Glutamatergic neuron (in vitro differentiated cells): ENCODE data around the gene TMEM53. TPM values are rescaled to one million over a fixed set of nuclear protein-coding genes. Genes with fewer than 3 reads are reported as not detected.

Source experiments
- DNase-seq: peaks from one replicate; pipeline ENCODE4 v3.0.0; 2022
- H3K27ac Mint-ChIP-seq: one replicate; pipeline ENCODE4 v1.8.0; 2020; ENCODE audit warnings: mild to moderate bottlenecking, mixed read lengths, inconsistent platforms; ENCODE audit not compliant: unreplicated experiment
- H3K27me3 Mint-ChIP-seq: one replicate; pipeline ENCODE4 v1.8.0; 2020; ENCODE audit warnings: mild to moderate bottlenecking, moderate library complexity, mixed read lengths, inconsistent platforms; ENCODE audit not compliant: unreplicated experiment
- H3K36me3 Mint-ChIP-seq: one replicate; pipeline ENCODE4 v1.8.0; 2020; ENCODE audit warnings: mild to moderate bottlenecking, mixed read lengths, inconsistent platforms; ENCODE audit not compliant: unreplicated experiment
- H3K4me1 Mint-ChIP-seq: one replicate; pipeline ENCODE4 v1.8.0; 2020; ENCODE audit warnings: mild to moderate bottlenecking, low read depth, mixed read lengths, inconsistent platforms; ENCODE audit not compliant: unreplicated experiment
- H3K4me3 Mint-ChIP-seq: one replicate; pipeline ENCODE4 v1.8.0; 2020; ENCODE audit warnings: mild to moderate bottlenecking, mixed read lengths, inconsistent platforms; ENCODE audit not compliant: unreplicated experiment
- H3K9me3 Mint-ChIP-seq: one replicate; pipeline ENCODE4 v1.8.0; 2020; ENCODE audit warnings: mild to moderate bottlenecking, moderate library complexity, mixed read lengths, inconsistent platforms; ENCODE audit not compliant: unreplicated experiment
- total RNA-seq: library from RNA; stranded (reverse); fragmentation: NEBNext Ultra II Directional; extraction: Animal tissue kit (Norgen Biotek cat#: 25700); gene quantifications from one replicate; pipeline ENCODE4 v1.2.1, GENCODE V29; 2021; ENCODE audit not compliant: unreplicated experiment
- TF ChIP-seq, protein P1 (sequence below): fragments of 200-600 bp; sonication (generic); IDR thresholded peaks from one replicate; pipeline ENCODE4 v1.5.0; 2021; ENCODE audit not compliant: partially characterized antibody, unreplicated experiment

The TMEM53 gene
- total RNA-seq, 1 donor from 2014 or later, result 10.1 TPM

DNA sequence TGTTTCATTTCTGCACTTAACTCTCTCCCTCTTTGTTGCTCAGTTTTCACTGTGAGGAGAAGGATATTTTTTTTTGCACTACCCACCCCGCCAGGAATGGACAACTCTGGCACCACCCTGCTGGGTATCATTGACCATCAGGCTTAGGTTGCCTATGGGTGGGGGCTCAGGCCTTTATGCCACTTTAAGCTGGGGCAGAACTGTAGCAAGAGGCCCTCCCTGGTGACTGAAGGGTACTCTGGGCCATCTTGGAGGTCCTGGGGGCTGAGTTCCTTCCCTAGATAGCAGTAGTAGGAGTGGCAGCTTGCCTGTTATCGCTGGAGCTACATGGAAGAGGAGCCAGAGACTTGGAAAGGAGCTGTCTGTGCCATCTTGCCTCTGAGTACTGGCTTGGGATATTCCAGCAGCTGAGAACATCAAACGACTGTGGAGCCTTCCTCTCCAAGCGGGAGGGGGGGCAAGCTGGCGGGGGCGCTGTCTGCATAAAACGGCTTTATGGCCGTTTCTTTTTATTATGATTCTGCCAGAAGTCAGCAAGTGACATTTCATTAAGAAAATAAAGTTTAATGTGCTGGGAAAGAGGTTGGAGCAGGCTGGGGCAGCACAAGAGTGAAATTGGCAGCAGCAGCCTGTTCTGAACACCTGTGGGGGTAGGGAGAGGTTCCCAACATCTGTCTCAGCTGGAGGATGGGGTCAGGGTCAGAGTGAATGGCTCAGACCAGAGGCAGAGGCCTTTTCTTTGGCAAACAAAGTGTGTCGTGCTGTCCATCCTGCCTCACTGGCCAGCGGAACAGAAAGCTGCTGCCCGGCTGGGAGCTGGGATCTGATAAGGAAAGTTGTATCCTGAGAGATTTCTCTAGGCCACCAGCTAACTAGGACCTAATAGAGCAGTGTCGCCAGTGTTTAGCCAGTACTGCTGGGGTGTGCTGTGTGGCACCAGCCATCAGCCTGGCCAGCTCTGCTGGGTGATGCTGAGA lies 32.9 kb downstream of the TMEM53 start:
- peak overlapping the region; percentile 64 for H3K4me3 Mint-ChIP-seq

DNA sequence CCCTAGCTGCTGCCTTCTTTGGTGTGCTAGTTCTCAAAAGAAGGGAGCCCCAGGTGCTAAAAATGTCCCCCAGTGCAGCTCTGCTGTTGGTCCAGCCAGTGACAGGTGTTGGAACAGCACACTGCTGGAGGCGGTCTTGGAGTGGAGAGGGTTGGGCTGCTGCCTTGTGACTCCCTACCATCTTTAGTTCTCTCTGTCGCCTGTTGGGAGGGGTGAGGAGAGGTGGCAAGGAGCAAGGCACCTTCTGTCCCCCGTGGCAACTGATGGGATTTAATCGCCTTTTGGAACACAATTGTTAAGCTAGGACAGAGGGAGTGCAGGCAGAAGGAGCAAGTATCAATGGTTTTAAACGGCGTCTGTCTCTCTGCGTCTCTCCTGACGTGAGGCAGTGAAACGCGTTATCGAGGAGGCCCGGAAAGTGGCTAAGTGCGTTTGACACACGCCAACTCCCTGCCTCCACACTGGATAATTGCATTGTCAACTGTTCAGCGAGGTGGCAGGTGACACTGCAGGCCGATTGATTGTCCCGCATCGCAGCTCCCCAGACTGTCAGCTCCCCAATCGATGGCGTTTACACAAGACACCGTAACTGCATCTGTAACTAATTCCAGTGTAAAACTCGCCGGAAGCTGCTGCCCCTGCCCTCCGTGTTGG lies 34.0 kb downstream of the TMEM53 start:
- Mint-ChIP-seq H3K27ac (peak overlapping the region; percentile 83), H3K4me1 (peaks cover 74% of the 10 kb centered on the region), H3K4me3 (peak overlapping the region; percentile 30), H3K36me3 (peaks cover 5% of the 10 kb centered on the region), H3K27me3 (peaks cover 19% of the 10 kb centered on the region), H3K9me3 (peaks cover 16% of the 10 kb centered on the region)
- TF ChIP-seq, protein P1, sequence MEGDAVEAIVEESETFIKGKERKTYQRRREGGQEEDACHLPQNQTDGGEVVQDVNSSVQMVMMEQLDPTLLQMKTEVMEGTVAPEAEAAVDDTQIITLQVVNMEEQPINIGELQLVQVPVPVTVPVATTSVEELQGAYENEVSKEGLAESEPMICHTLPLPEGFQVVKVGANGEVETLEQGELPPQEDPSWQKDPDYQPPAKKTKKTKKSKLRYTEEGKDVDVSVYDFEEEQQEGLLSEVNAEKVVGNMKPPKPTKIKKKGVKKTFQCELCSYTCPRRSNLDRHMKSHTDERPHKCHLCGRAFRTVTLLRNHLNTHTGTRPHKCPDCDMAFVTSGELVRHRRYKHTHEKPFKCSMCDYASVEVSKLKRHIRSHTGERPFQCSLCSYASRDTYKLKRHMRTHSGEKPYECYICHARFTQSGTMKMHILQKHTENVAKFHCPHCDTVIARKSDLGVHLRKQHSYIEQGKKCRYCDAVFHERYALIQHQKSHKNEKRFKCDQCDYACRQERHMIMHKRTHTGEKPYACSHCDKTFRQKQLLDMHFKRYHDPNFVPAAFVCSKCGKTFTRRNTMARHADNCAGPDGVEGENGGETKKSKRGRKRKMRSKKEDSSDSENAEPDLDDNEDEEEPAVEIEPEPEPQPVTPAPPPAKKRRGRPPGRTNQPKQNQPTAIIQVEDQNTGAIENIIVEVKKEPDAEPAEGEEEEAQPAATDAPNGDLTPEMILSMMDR, result no peak
- no peak for DNase-seq

More for the DNA sequence above, 32.9 kb downstream of the TMEM53 start:
- no peak overlapping the region for H3K27ac Mint-ChIP-seq
- H3K36me3 Mint-ChIP-seq, result peaks cover 5% of the 10 kb centered on the region
- H3K4me1 Mint-ChIP-seq, result peaks cover 63% of the 10 kb centered on the region
- peaks cover 12% of the 10 kb centered on the region for H3K9me3 Mint-ChIP-seq
- DNase-seq, result no peak
- H3K27me3 Mint-ChIP-seq, result peaks cover 15% of the 10 kb centered on the region
- TF ChIP-seq, protein P1, result no peak

DNA sequence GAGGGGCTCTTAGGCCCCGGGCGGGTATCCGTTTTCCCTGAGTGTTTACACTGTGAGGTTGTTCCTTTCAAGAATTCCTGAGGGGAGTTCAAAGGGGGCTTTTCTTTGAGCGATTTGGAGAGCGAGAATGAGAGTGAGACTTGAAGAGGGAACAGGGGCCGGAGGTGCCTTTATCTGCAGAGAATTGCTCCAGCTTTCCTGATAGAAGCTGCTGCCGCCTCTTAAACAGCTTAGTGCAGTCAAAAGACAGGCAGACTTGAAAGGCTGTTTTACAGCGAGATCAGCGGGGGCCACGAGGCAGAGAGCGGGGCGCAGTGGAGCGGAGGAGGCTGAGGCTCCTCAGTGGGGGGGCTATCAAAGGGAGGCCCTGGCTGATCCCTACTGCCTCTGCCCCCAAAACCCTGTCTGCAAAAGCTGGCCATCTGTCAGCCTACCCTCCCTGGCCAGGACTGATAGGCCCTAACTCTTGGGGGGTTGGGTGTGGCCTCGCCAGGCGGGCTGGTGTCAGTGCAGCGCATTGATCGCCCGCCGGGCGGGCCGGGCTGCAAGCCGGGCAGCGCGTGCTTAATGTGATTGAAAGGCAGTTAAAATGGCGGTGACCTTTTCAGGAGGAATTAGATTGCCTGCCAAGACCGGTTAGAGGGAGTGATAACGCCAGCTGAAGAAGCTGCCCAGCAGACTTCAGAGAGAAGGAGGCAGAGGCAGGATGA lies 36.4 kb downstream of the TMEM53 start:
- no peak for DNase-seq
- peaks cover 5% of the 10 kb centered on the region for H3K36me3 Mint-ChIP-seq
- peak overlapping the region; percentile 82 for H3K4me3 Mint-ChIP-seq
- H3K27me3 Mint-ChIP-seq, result peaks cover 23% of the 10 kb centered on the region
- H3K27ac Mint-ChIP-seq, result peak overlapping the region; percentile 98
- H3K9me3 Mint-ChIP-seq, result peaks cover 25% of the 10 kb centered on the region
- TF ChIP-seq, protein P1, result no peak
- H3K4me1 Mint-ChIP-seq, result peaks cover 83% of the 10 kb centered on the region

DNA sequence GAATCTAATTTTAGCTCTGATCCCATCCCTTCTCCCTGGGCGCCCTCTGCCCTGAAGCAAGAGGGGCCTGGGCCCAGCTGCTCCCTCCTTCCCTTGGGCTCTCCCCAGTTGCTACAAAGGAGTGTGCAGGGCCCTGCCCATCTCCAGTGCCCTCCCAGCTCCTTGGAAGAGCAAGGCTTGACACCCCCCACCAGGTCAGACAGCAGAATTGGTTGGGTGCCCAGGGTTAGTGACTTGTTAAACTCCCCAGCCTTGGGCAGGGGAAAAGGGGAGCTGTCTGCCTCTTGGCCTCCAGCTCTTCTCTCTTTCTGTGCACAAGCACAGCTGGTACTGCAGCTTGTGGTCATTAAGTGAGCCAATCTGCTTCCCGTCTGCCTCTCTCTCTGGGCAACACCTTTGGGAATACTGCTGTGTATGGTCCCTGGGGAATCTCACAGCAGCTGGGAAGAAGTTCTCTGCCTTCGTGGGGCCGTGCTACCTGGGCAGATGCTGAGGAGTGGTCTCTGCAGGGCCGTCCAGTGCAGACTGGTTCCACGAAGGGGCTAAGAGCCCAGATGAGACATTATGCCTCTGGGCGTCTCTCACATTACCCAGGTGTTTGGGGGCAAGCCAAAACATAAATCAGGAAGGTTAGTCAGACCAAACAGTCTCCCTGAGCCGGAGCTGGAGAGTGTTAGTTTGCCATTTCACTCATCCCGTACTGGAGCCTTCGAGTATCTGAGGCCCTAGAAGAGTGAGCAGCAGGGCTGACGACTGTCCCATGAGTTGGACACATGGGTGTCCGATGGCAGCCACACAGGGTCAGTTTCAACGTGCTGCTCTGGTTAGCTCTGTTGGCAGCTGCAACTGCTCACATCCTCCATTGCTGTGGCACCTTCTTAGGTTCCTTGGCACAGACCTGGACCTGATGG lies 37.3 kb downstream of the TMEM53 start:
- Mint-ChIP-seq H3K9me3 (peaks cover 25% of the 10 kb centered on the region), H3K4me3 (peak overlapping the region; percentile 82), H3K27me3 (peaks cover 23% of the 10 kb centered on the region), H3K36me3 (peaks cover 5% of the 10 kb centered on the region), H3K4me1 (peaks cover 80% of the 10 kb centered on the region), H3K27ac (peak overlapping the region; percentile 98)
- peak; percentile 85 for DNase-seq
- TF ChIP-seq, protein P1, result no peak
